NCI-H1436 treated with DMSO at 0.1 percent for 48 hours (cell line): ENCODE measurements around the gene BRMS1L.

Source experiments
- DNase-seq: peaks from one replicate; lab custom pipeline; 2025; lab: John Stamatoyannopoulos, UW

The BRMS1L gene

GRCh38 chr14:35865611-35866324, 39.6 kb downstream of the BRMS1L start:
- no peak for DNase-seq

GRCh38 chr14:35866595-35867279, 40.6 kb downstream of the BRMS1L start:
- DNase-seq: no peak

GRCh38 chr14:35867280-35867629, 41.1 kb downstream of the BRMS1L start:
- DNase-seq: no peak

GRCh38 chr14:35875296-35875695, 49.2 kb downstream of the BRMS1L start:
- no peak for DNase-seq

GRCh38 chr14:35877276-35877675, 51.1 kb downstream of the BRMS1L start:
- no peak for DNase-seq

GRCh38 chr14:35878272-35879150, 52.4 kb downstream of the BRMS1L start:
- no peak for DNase-seq

GRCh38 chr14:35879151-35879648, 53.1 kb downstream of the BRMS1L start:
- DNase-seq: no peak

- DNase-seq: no peak
Observed at GRCh38 chr14:35879654-35880249, 53.6 kb downstream of the BRMS1L start.

- DNase-seq: no peak
Observed at GRCh38 chr14:35881280-35881679, 55.1 kb downstream of the BRMS1L start.

- no peak for DNase-seq
Observed at GRCh38 chr14:35883677-35884293, 57.6 kb downstream of the BRMS1L start.

- no peak for DNase-seq
Observed at GRCh38 chr14:35890308-35890707, 64.2 kb downstream of the BRMS1L start.

- no peak for DNase-seq
Observed at GRCh38 chr14:35895256-35895655, 69.1 kb downstream of the BRMS1L start.

GRCh38 chr14:35897616-35898111, 71.5 kb downstream of the BRMS1L start:
- DNase-seq: no peak

- DNase-seq: no peak
Observed at GRCh38 chr14:35898217-35898775, 72.2 kb downstream of the BRMS1L start.

GRCh38 chr14:35900741-35901140, 74.6 kb downstream of the BRMS1L start:
- no peak for DNase-seq

GRCh38 chr14:35909665-35910064, 83.5 kb downstream of the BRMS1L start:
- DNase-seq: no peak

- no peak for DNase-seq
Observed at GRCh38 chr14:35910191-35910590, 84.1 kb downstream of the BRMS1L start.

GRCh38 chr14:35911097-35911496, 85.0 kb downstream of the BRMS1L start:
- DNase-seq: no peak

GRCh38 chr14:35915185-35915584, 89.0 kb downstream of the BRMS1L start:
- no peak for DNase-seq

- DNase-seq: no peak
Observed at GRCh38 chr14:35915775-35916174, 89.6 kb downstream of the BRMS1L start.
